HTR-8/SVneo (cell line): ENCODE measurements around the gene DHRS7B.
"Not testable (repeated sequence)": the region's sequence is repeated elsewhere in the genome, so short reads cannot be mapped to it uniquely, and the experiment has no call there.

Experiments
- DNase-seq: peaks from one replicate; pipeline ENCODE4 v3.0.0; 2011; ENCODE audit warnings: low spot score, mixed read lengths; ENCODE audit not compliant: insufficient read length
- FAIRE-seq: peaks from 2 replicates; lab custom pipeline; 2011; peaks lifted over from hg19 to GRCh38; lab: Jason Lieb, UNC

The DHRS7B gene

DNA sequence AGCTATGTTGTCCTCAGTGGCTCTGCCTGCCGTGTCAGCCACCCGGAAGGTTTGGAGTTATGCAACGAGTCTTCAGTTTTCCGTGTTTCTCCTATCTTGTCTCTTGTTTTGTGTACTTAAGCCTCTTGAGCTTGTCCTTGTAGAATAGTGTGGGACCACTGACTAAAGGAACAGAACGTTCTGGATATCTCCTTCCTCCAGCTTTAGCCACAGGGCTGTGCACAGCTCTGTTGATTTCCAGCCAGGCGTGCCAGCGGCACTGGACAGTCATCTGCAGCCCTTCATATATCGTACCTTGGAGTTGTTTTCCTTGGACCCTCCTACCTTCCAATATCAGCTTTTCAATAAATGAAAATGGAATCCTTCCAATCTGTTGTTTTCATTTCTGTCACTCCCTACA is 47.4 kb downstream of the DHRS7B start:
- FAIRE-seq (peak; percentile 58), DNase-seq (no peak)

DNA sequence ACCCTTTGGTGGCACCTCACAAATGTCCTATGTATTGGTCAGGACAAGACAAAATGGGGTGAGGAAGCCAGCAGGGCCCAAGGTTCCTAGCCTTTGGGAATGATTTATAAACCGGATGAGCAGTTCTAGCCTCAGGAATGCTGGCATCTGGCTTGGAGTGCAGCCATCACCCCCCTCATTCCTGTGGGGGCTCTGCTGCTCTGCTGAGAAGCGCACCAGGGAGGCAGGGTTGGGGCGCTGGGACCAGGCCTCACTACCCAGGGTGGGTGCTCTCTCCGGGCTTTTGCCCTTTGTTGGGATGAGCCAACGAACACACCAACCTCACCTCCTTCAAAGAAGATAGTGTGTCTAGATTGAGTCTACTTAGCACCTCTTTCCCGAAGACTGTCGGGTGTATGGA is 47.9 kb downstream of the DHRS7B start:
- FAIRE-seq (no peak), DNase-seq (no peak)

DNA sequence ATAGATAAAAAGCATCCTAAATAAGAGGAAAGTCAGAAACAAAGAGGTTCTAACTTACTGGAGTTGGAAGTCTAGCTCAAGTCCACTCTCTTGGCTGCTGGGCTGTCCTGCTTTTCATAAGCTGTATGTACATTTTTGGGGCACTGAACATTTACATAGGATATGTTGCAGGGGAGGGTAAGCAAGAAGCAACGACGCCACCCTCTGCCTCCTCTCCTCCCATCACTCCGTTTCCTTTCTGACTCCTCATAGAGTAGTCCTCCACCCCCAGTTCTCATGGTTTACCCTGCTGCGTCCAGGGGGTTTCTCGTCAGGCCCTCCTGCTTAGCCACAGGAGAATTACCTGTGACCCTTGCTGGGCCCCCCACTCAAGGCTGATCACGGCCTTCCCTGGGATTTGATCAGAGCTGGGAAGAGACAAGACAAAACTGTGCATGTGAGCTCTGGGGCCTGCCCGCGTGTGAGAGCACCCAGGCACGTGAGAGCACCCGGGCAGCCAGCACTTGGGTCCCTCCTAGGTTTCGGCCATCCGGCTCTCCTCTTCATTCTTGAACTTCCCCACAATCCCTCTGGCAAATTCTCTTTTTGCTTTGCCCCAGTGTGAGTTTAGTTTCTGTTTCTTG is 50.1 kb downstream of the DHRS7B start:
- FAIRE-seq (peak; percentile 23), DNase-seq (no peak)

DNA sequence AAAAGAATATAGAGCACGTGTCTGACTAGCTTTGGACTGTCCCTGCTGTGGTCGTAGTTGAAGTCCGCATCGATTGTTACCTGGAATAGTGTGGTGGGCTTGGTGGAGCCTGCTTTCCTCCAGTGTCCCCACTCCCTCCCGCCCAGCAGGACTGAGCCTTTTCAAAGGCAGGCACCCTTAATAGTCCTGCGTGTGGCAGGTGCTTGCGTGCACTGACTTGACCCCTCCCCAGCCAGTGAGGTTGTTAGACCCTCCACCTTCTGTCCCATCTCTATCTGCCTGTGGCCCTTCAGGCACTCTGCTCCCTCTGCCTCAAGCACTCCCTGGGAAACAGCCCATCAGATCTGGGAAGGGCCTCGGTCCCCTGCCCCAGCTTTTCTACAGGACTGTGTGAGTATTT is 50.6 kb downstream of the DHRS7B start:
- DNase-seq (no peak), FAIRE-seq (peak; percentile 20)

DNA sequence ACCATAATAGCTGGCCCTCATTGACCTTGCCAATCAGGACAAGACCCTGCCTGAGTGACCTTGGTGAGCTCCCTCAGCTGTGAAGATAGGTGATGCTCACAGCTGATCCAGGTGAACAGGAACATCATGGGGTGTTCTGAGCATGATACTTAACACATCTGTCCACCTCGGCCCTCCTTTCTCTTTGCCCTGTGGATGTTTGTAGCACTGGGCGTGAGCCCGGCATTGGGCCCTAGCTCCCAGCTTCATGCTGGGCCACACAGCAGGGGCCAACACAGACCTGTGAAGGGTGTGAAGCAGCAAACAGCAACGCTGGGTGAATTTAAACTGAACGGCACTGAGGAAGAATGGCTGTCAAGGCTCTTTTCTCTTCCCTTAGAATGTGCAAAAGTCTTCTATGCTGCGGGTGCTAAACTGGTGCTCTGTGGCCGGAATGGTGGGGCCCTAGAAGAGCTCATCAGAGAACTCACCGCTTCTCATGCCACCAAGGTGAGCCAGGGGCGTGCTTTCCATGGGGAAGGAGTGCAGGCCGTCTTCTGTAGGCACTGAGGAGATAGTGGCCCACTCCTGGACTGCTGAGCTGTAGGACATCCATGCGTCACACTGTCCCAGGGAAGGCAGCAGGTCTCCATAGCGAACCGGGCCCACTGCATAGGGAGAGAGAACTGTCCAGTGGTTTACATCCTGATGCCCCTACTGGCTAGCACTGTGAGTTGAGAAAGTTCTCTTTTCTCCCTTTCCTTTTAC is 51.3 kb downstream of the DHRS7B start:
- peak; percentile 83 for FAIRE-seq
- no peak for DNase-seq

DNA sequence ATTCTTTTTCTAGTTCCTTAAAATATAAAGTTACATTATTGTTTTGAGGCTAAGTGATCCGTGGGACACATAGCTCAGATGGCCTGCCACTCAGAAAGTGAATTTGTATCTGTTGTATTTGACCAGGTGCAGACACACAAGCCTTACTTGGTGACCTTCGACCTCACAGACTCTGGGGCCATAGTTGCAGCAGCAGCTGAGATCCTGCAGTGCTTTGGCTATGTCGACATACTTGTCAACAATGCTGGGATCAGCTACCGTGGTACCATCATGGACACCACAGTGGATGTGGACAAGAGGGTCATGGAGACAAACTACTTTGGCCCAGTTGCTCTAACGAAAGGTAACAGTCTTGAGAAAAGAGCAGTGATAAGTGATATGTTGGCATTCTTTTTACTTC is 56.7 kb downstream of the DHRS7B start:
- FAIRE-seq (peak; percentile 97), DNase-seq (no peak)

DNA sequence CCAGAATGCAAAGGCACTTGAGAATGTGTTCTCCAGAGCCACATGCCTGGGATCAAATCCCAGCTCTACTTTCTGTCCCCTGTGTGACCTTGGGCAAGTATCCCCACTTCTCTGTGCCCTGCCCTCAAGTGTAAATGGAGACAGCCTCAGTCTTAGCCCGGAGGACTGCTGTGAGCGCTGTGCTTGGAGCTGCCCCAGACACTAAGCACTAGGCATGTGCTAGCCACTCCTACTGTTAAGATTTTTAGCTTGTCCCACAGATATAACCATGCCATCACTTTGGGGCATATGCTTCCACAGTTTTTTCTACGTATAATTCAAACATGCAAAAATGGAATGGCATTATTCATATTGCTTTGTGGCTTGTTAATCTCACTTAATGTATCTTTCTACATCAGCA is 57.8 kb downstream of the DHRS7B start:
- DNase-seq (no peak), FAIRE-seq (no peak)

DNA sequence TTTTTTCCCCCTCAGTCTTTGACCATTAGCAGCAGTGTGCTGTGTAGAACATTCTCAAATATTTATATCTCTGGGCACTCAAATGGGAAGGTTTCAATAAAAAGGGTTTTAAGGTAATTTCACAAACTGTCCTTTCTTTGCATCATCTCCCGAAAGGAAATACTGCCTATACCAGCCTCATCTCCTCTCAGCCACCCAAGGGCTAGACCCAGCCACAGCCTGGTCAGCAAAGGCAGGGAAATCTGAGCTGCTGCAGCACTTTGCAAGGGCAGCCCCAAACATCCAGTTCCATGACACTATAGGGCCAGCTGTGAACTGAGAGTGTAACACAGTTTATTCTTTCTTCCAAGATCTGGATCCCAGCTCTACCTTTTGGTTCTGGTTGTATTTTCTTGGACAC is 58.3 kb downstream of the DHRS7B start:
- peak; percentile 60 for FAIRE-seq
- DNase-seq = no peak

DNA sequence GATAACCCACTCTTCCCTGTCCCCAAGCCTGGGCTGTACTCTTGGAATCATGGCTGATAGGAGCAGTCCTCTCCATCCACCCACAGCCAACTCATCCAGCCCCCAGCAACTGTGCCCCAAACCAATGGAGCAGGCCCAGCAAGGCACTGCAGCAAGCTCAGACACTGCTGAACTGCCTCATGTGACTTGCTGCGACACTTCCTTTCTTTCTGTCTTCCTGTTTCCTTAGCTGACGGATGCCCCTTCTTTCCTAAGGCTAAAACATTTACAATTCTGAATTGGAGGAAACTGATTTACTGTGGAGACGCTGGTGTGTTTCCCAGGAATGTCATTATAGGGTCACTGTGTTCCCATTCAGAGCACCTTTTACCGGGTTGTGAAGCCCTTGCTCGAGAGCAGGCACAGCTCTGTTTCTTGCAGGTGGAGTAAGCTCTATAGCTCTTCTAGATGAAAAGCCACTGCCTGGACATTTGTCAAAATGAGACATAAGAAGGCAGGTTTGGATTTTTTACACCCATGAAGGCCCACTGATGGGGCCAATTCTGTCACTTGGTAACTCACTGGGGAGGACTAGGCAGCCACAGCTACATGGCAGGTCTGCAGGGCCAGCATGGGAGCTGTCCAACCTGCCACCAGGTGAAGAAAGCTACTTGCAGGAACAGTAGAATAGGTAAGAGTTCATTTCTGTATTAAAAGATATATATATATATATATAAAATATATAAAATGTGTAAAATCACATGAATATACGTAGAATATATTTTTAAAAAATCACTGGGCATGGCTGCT is 59.8 kb downstream of the DHRS7B start:
- DNase-seq = no peak
- FAIRE-seq = no peak

DNA sequence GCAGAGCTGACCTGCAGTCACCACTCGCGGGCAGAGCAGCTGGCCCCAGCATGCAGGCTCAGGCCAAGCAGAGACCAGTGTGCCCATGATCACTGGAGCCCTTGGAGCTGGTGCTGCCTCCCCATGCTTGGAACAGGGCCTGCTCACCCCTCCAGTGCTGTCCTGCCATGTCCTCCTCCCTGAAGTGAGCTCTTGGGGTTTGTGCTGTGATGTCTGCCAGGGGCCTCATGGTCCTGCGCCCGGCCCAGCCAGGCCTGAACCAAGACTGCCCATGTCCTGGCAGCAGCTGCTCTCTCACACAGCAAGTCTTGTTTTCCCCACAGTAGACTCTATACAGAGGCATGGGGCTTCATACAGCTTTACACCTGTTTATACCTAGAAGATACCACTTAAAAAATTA is 62.6 kb downstream of the DHRS7B start:
- FAIRE-seq (no peak), DNase-seq (no peak)

DNA sequence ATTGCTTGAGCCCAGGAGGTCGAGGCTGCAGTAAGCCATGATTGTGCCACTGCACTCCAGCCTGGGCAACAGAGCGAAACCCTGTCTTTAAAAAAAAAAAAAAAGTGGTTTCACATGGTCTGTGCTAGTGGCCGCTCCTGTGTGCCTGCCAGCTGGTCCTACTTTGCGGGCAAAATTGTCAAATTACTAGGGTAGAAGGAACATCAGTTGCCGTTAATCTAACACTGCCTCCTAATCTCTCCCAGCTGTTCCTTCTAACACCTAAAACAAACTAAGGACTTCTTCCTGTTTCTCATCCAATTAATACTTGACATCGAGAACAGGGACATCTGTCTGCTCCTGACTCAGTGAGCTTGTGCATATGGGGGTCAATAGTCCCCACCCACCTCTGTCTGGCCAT is 63.3 kb downstream of the DHRS7B start:
- DNase-seq (no peak), FAIRE-seq (no peak)

DNA sequence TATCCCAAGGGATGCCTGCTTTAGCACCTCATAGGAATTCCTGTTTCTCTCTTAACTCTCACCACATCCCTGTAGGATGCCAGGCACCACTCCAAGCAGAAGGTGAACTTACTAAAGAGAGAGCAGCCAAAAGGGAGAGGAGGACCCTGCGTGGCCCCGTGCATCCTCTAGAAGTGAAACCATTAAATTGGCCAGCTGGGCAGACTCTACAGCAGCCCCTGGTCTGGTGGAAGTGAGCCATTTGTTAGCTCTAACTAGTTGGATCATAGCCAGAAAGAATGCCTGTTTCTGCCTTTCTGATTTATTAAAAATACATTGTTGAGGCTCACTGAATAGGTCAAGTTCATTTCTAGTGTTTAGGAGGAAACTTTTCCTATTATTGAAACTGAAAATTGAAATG is 64.9 kb downstream of the DHRS7B start:
- no peak for FAIRE-seq
- DNase-seq = no peak

DNA sequence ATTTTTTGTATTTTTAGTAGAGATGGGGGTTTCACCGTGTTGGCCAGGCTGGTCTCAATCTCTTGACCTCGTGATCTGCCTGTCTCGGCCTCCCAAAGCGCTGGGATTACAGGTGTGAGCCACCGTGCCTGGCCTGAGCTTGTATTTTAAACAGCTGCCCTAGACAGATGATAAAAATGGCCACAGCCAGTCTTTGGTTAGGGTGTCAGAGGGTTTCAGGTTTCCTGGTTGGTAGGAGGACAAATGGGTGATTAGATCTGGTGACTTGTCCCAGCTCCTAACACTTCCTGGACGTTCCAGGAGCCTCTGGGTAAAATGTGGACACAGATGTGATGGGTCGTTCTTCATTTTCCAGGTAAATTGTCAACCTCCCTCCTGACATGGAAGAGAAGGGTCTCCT is 65.7 kb downstream of the DHRS7B start:
- not testable (repeated sequence) for DNase-seq, FAIRE-seq

DNA sequence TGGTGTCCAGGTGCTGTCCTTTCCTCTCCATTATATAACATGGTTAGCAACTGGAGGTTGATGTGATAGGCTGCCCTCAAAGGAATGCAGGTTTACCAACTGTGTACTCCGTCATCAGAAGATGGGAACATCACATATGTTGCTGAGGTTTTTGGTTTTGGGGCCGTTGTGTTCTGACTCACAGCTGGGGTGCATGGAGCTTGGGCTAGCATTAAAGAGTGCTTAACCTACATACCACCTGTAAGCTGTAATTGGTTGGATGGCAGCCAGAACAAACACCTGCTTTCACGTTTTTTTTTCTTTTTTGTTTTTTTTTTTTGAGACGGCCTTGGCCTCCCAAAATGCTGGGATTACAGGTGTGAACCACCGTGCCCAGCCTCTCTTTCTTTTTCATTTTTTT is 66.3 kb downstream of the DHRS7B start:
- FAIRE-seq = no peak

DNA sequence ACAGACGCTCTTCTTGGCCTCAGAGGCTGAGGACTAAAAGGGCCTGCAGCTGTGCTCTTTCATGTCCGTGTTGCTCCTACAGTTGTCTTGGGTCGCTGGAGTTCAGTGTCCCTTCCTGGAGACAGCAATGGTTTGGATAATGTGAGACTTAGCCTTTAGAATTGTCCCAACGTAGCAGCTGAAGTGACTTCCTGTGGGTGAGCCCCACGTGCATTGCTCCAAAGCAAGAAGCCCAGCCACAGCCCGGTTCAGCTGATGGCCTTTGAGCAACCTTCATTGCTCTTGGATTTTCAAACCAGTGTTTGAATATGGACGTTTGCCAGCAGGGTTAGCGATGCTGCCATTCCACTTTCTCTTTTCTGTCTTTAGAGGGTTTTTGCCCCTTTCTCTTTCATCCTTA is 67.5 kb downstream of the DHRS7B start:
- DNase-seq (no peak), FAIRE-seq (peak; percentile 44)

More for the DNA sequence above, 66.3 kb downstream of the DHRS7B start:
- no peak for DNase-seq

DNA sequence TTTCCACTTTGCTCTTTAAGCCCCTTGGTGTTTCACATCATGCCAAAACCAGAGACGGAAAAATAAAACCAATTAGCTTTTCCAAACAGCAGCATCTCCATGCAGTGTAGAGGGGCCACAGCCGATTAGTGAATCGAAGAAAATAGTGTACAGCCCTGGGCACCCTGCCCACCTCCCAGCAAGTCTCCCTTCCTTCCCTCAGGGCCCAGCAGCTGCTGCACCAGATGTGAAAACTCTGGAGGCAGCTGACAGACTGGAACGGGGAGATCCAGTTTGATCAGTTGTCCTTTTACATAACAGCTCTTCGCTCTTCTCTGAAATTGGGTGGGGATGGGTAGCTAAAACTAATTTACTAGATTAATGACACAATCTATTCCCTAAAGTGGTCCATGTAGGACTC is 67.9 kb downstream of the DHRS7B start:
- FAIRE-seq (peak; percentile 9), DNase-seq (no peak)

DNA sequence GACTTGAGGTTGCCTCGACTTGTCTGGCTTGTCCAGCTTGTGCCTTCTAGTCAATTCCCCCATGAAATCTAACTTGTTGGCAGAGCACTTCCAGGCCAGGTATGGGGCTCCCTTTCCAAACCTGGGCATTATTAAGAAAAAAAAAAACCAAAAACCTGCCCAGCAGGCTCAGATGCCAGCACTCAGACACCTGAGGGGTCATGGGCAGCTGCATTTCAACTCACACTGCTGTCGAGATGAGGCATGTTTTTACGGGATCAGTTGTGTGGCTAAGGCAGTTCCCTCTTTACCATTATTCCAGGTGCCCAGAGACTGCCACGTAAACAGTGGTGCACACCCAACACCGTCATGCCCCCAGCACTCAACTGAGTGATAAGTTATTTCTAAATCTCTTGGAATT is 69.4 kb downstream of the DHRS7B start:
- DNase-seq (no peak), FAIRE-seq (no peak)

DNA sequence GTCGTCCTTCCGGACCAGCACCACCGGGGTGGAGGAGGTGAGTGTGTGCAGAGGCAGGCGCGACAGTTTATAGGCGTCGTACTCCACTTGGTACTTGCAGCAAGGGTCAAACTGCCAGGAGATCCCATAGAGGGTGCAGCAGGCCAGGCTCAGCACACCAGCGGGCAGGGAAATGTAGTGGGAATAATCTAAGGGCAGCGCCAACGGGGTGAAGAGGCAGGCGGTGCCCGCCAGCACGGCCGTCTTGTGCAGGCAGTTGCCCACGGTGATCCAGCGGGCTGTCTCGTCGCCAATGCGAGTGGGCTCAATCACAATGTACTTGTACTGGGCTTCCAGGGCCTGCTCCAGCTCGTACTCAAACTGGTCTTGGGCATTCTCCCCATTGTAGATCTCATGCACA is 71.6 kb downstream of the DHRS7B start:
- FAIRE-seq = peak; percentile 82
- no peak for DNase-seq

DNA sequence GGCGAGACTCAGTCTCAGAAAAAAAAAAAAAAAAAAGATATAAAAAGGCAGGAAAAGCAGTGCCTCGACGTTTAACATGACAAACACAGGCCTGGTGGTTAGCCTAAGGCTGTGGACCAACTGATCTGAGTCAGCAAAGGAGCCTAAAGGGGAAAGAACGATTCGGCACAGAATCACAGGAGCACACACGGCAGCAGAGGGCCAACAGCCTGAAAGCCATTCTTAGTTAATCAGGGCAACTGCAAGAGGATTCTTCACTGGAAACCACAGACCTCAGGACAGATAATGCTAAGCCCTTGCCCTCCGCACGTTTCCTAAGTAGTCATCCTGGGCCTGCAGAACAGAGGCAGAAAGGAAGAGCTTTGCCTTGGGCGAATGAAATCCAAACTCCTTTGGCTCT is 72.5 kb downstream of the DHRS7B start:
- FAIRE-seq (peak; percentile 72), DNase-seq (no peak)

DNA sequence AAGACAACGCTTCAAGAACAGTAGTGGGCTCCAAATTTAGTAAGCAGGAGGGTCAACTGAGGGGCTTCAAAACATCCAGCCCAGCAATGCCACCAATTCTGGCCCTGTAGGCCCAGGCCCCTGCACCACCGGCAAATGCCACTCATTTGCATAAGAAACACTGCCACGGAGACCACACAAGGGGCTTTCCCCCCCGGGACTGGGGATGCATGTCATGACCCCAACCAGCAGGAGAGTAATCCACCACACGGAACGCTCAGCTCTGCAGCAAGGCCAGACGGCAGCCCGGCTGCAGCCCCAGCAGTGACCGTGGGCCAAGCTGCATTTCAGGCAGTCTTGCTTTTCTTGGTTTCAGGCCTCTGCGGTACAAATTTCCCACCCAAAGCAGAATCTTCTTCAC is 73.1 kb downstream of the DHRS7B start:
- no peak for FAIRE-seq

DNA sequence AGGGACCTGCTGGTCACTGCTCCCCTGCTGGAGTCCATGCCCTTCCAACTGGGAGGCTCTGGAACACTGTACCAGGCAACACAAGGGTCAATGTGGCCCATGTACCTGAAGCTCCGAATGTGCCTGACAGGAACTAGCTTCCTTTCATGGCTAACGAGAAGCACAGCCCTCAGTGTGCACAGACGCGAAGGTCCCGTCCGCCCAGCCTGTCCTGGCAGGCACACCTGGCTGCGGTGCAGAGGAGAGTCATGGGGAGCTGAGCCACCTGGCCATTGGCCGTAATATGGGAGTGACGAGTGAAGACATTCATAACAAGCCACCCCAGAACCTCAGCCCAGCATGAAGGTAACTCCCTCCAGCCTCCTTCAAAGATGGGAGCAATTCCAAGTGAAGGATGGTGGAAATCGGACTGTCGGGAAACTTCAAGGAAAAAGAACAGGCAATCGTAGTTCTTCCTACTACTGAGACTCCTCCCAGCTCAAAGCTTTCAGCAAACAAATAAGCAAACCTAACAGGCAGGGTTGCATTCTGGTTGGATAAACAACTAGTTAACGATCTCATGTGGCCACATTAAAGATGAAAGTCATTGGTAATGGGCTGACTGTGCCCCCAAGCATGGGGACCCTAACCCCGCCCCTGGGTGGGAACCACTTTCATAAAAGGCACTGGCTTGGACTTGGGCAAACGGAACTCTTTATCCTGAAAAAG is 74.0 kb downstream of the DHRS7B start:
- FAIRE-seq (peak; percentile 97), DNase-seq (no peak)

More for the DNA sequence above, 73.1 kb downstream of the DHRS7B start:
- DNase-seq = no peak
